ENCODE measurements around the gene NDUFB3.

DNA sequence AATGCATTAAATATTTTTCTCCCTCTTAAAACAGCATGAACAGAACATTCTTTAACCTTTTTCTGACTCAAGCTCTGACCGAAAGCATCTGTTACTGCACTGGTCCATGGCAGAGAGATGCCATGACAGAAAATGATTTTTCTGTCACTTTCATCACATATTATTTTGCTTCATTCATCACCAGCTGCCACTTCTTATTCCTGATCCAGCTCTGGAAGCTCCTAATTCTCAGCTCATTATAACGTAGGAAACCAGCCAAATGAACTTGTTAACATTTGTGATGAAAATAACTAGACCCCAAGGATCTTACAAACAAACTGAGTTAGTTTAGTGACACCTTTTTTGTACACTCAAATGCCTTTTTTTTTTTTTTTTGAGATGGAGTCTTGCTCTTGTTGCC is 36.5 kb downstream of the NDUFB3 start:
- TF ChIP-seq, protein P1, sequence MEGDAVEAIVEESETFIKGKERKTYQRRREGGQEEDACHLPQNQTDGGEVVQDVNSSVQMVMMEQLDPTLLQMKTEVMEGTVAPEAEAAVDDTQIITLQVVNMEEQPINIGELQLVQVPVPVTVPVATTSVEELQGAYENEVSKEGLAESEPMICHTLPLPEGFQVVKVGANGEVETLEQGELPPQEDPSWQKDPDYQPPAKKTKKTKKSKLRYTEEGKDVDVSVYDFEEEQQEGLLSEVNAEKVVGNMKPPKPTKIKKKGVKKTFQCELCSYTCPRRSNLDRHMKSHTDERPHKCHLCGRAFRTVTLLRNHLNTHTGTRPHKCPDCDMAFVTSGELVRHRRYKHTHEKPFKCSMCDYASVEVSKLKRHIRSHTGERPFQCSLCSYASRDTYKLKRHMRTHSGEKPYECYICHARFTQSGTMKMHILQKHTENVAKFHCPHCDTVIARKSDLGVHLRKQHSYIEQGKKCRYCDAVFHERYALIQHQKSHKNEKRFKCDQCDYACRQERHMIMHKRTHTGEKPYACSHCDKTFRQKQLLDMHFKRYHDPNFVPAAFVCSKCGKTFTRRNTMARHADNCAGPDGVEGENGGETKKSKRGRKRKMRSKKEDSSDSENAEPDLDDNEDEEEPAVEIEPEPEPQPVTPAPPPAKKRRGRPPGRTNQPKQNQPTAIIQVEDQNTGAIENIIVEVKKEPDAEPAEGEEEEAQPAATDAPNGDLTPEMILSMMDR (IDR thresholded peaks at IDR 0.05; ENCODE audit: insufficient read depth, low read depth, low read length), result no peak
- TF ChIP-seq EZH2 (IDR thresholded peaks at IDR 0.05; ENCODE audit: insufficient read depth, low read length), result no peak
